Left ventricle myocardium superior (tissue), 1 donor: ENCODE measurements around the gene DPF3. TPM values are rescaled to one million over a fixed set of nuclear protein-coding genes. Genes with fewer than 3 reads are reported as not detected.
A peak's percentile ranks its signal among the peaks of the same experiment; 100 is the strongest.

Experiments
- ATAC-seq: fragments of 200-7000 bp; cut with Tn5 transposase; one replicate; pipeline ENCODE4 v1.9.1; 2020; ENCODE audit warnings: mild to moderate bottlenecking, moderate library complexity
- DNase-seq: peaks from one replicate; pipeline ENCODE4 v3.0.0-alpha.2; 2020
- intact Hi-C: fragments of 100-400 bp; cut with micrococcal nuclease; formaldehyde crosslinking; loops from one replicate; pipeline ENCODE4 v1.11.0; 2022
- total RNA-seq: library from RNA; stranded (reverse); fragmentation: NEBNext Ultra II Directional; extraction: Animal tissue kit (Norgen Biotek cat#: 25700); gene quantifications from one replicate; pipeline ENCODE4 v1.2.1, GENCODE V29; 2021
- donor health status: DM: no; HTN: yes; CAD: no; lungs with severe emphysema.

DPF3 gene
- total RNA-seq, 1 donor from 2014 or later = 28.7 TPM

GRCh38 chr14:72906879-72907278, 13.0 kb upstream of the DPF3 start:
- ATAC-seq (no peak), DNase-seq (no peak)
- intact Hi-C loops = no loop called here

GRCh38 chr14:72906316-72906715, 12.4 kb upstream of the DPF3 start:
- intact Hi-C loops = no loop called here
- DNase-seq (no peak), ATAC-seq (no peak)

DNA sequence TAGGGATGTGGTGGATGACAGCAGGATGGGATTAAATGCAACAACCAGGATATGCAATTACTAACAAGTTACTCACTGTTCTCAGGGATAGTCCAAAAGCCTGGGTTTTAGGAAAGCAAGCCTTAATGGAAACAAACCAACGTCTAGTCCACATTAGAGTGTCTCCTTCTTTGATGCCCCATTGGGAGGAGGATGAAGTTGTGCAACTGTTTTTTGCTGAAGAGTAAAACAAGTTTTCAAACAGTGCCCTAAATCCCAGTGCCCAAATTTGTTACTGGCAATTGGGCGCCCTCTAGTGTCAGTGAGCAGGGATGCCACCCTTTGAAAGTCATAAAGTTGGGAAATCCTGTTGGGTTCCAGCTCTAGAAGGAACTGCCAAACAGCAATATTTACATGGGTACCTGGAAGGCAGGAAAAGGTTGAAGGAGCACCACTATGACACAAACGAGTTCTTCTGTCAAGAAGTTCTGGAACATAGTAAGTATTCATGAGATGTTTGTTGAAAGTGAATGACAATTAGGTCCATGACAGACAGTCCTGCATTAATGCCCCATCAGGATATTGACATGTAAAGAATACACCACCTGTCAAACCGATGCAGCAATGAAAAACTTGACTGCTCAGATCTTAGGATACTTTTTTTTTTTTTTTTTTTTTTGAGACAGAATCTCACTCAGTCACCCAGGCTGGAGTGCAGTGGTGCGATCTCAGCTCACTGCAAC, 11.1 kb upstream of the DPF3 start:
- intact Hi-C loops = loop anchor here (5.0 kb wide), 1 partner anchor 388 kb away; no protein-coding TSS in a partner anchor
- peak; percentile 54 for DNase-seq
- peak; percentile 57 for ATAC-seq

GRCh38 chr14:72904218-72904617, 10.3 kb upstream of the DPF3 start:
- intact Hi-C loops = loop anchor here (5.0 kb wide), 1 partner anchor 387 kb away; no protein-coding TSS in a partner anchor
- ATAC-seq (no peak), DNase-seq (no peak)

GRCh38 chr14:72903716-72904115, 9.8 kb upstream of the DPF3 start:
- no peak for ATAC-seq
- intact Hi-C loops = loop anchor here (5.0 kb wide), 1 partner anchor 386 kb away; no protein-coding TSS in a partner anchor
- no peak for DNase-seq

GRCh38 chr14:72902801-72903530, 9.1 kb upstream of the DPF3 start:
- intact Hi-C loops = loop anchor here (5.0 kb wide), 1 partner anchor 386 kb away; no protein-coding TSS in a partner anchor

GRCh38 chr14:72901361-72901760, 7.5 kb upstream of the DPF3 start:
- intact Hi-C loops = loop anchor here (5.0 kb wide), 1 partner anchor 384 kb away; no protein-coding TSS in a partner anchor
- peak; percentile 27 for ATAC-seq
- DNase-seq = no peak

More at GRCh38 chr14:72902801-72903530, 9.1 kb upstream of the DPF3 start:
- ATAC-seq (no peak), DNase-seq (no peak)

DNA sequence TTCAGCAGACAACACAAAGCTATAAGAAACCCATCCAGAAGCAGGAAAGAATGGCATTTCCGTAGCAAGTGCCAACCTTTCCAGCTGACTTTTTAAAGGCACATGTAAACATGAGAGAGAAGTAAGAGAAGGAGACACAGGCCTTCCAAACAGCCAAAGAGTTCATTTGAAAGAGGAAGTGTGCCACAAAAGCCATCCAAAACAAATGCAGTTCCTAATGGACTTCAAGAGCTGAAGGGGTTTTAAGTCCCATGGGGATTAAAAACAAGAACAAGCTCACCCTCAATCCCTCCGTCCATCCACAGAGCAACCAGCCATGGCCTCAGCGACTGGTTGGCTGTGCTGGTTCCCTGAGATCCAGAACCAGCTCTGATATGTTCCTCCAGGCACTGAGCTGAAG, 4.5 kb upstream of the DPF3 start:
- DNase-seq (no peak), ATAC-seq (no peak)
- intact Hi-C loops = loop anchor here (10.0 kb wide), 1 partner anchor 184 kb away; no protein-coding TSS in a partner anchor

- DNase-seq (peak; percentile 55), ATAC-seq (peak; percentile 65)
- intact Hi-C loops = loop anchor here (10.0 kb wide), 1 partner anchor 180 kb away; no protein-coding TSS in a partner anchor
Measured at GRCh38 chr14:72894623-72895378, 900 bp upstream of the DPF3 start.

GRCh38 chr14:72894323-72894622, 372 bp upstream of the DPF3 start:
- no peak for DNase-seq
- ATAC-seq = no peak
- intact Hi-C loops = loop anchor here (10.0 kb wide), 1 partner anchor 179 kb away; no protein-coding TSS in a partner anchor

DNA sequence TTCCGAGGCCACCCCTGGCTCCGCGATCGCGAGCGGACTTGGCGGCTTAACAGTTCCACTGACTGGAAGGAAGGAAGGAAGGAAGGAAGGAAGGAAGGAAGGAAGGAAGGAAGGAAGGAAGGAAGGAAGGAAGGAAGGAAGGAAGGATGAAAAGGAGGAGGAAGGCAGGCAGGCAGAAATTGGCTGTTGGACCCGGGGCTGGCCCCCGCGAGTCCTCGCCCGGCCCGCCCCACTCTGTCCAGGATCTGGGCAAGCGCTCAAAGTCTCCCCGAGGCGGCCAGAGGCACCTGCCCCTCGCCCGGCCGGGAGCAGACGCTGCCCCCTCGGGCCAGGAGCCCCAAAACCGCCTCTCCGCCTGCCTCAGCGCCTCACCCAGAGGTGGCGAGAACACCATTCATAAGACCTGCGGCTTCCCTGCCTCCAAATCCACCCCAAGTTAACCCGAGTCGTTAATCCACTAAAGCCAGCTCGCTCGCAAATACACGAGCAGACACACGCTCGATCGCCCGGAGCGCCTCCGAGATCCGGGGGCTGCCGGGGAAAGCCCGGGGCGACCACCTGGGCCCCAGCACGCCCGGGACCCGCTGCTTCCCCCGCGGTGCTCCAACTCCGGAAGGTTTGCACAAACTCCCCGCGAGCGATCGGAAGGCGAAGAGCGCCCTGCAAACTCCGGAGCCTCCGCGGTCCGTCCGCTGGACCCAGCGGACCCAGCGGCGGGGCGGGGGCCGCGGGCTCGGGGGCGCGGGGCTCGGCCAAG, 844 bp downstream of the DPF3 start:
- ATAC-seq = peak; percentile 43
- intact Hi-C loops = loop anchor here (10.0 kb wide), 1 partner anchor 178 kb away; no protein-coding TSS in a partner anchor
- peak; percentile 63 for DNase-seq

- DNase-seq = no peak
- intact Hi-C loops = loop anchor here (10.0 kb wide), 1 partner anchor 177 kb away; no protein-coding TSS in a partner anchor
- ATAC-seq = no peak
Measured at GRCh38 chr14:72892103-72892878, 1.6 kb downstream of the DPF3 start.

DNA sequence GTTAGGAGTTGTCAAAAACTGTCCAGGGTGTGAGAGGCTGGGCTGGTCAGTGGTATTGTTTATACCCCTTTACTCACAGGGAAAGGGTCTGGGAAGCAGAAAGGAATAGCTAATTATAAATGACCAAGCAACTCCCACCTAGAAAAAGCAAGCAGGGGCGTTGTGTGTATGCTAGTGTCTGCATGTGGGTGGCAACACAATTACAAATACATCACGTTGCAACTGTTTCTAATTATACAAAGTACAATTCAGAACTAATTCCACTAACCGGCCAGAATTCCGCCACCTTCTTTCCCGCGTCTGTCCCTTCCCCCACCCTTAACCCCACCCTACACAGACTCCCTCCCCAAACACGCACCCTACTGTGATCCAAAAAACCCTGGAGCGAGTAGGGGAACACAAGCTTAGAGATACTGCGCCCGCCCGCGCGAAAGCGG, 2.2 kb downstream of the DPF3 start:
- intact Hi-C loops = loop anchor here (10.0 kb wide), 1 partner anchor 177 kb away; no protein-coding TSS in a partner anchor
- ATAC-seq (no peak), DNase-seq (no peak)

DNA sequence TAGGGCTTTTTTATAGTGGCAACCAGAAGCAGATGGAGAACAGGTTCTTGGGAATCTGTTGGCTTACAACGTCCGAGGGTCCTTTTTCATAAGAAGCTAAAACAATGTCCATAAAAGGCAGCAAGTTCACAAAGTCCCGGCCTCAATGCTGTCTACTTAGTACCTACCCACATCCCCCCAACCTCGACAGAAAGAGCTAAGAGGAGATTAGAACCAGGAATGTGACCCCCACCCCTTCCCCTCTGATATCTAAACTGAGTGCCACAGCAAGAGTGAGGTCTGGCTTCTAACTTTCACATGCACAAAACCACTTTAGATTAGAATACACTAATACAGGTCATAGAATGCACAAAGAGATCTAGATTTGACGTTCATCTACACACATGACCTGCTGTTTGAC, 4.5 kb downstream of the DPF3 start:
- DNase-seq = no peak
- intact Hi-C loops = no loop called here
- ATAC-seq = peak; percentile 16

GRCh38 chr14:72888636-72889201, 5.2 kb downstream of the DPF3 start:
- ATAC-seq = no peak
- intact Hi-C loops = no loop called here

DNA sequence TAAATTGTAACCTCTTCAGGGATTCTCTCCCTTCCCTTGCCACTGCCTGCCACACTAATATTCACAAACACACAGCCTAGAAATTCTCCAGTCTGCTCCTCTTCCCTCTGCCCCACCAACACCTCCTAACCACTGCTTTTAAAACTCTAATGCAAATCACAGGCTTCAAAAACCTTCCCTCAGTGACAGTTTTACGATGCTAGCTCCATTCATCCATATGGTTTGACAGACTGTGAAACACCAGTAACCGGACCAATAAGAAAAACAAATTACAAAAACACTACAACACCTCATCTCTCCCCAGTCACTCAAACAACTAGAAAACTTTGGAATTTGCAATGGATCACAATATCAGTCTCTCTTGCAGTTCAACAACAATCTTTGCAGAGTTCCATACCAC, 5.7 kb downstream of the DPF3 start:
- intact Hi-C loops = no loop called here
- ATAC-seq = no peak
- no peak for DNase-seq

More at GRCh38 chr14:72888636-72889201, 5.2 kb downstream of the DPF3 start:
- no peak for DNase-seq

GRCh38 chr14:72887514-72887913, 6.4 kb downstream of the DPF3 start:
- intact Hi-C loops = no loop called here
- ATAC-seq = no peak
- DNase-seq = no peak

- intact Hi-C loops = no loop called here
- ATAC-seq = no peak
- no peak for DNase-seq
Measured at GRCh38 chr14:72884386-72884785, 9.5 kb downstream of the DPF3 start.
